HL-60 (cell line): ENCODE data around the gene MAB21L1.

Experiments
- CTCF ChIP-seq: IDR thresholded peaks from one replicate; pipeline ENCODE4 v1.5.1; 2011; ENCODE audit warnings: low read length, control low read depth, inconsistent platforms; ENCODE audit not compliant: insufficient read depth
- GABPA ChIP-seq: IDR thresholded peaks from 2 replicates; pipeline ENCODE4 v1.6.1; 2012; ENCODE audit warnings: low read depth
- POLR2AphosphoS5 ChIP-seq: IDR thresholded peaks from 2 replicates; pipeline ENCODE4 v1.6.1; 2012; ENCODE audit warnings: low read depth
- REST ChIP-seq: IDR thresholded peaks from 2 replicates; pipeline ENCODE4 v1.6.1; 2012; ENCODE audit warnings: low read depth; ENCODE audit not compliant: insufficient replicate concordance
- SPI1 ChIP-seq: IDR thresholded peaks from 2 replicates; pipeline ENCODE4 v1.6.1; 2012; ENCODE audit warnings: low read depth, mild to moderate bottlenecking, borderline replicate concordance

GRCh38 chr13:35472323-35472881, 4.1 kb downstream of the MAB21L1 start:
- TF ChIP-seq CTCF = no peak
- no peak for TF ChIP-seq POLR2AphosphoS5
- no peak for TF ChIP-seq GABPA
- TF ChIP-seq REST = no peak
- no peak for TF ChIP-seq SPI1
